DMS153 (cell line): ENCODE measurements around the gene ADAD2.

ENCODE experiments used
- DNase-seq: peaks from one replicate; lab custom pipeline; 2025; lab: John Stamatoyannopoulos, UW

Gene ADAD2

GRCh38 chr16:84223456-84223855, 32.5 kb downstream of the ADAD2 start:
- DNase-seq, result no peak

- no peak for DNase-seq
These were observed 33.6 kb downstream of the ADAD2 start for GRCh38 chr16:84224554-84224953.

DNA sequence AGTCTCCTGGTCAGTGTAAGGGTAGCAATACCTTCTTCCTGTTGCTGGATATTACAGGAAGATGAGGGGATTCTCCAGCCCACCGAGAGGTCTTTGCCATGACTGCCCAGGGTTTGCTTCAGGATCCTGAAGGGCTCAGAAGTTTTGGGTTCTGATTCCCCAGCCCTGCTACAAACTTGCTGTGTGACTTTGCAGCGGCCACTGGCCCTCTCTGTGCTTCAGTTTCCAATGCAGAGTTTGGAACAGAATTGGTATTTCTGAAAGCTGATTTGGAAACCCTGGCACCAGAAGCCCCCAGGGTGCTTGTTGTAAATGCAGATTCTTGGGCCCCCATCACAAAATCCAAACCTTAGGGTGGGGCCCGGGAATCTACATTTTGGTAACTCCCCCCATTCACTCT, 34.2 kb downstream of the ADAD2 start:
- DNase-seq, result no peak

GRCh38 chr16:84225571-84225970, 34.6 kb downstream of the ADAD2 start:
- no peak for DNase-seq

GRCh38 chr16:84226026-84226425, 35.1 kb downstream of the ADAD2 start:
- DNase-seq, result no peak

DNA sequence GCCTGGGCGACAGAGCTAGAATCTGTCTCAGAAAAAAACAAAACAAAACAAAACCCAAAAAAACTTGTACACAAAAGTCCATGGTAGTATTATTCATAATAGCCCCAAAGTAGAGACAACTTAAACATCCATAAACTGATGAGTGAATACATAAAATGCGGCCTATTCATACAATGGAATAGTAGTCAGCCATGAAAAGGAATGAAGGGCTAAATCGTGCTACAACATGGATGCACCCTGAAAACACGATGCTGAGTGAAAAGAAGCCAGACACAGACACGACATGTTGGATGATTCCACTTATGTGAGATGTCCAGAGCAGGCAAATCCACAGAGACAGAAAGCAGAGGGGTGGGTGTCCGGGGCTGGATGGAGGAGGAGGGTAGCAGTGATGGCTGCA, 36.6 kb downstream of the ADAD2 start:
- DNase-seq, result no peak

GRCh38 chr16:84228256-84228838, 37.4 kb downstream of the ADAD2 start:
- no peak for DNase-seq

DNA sequence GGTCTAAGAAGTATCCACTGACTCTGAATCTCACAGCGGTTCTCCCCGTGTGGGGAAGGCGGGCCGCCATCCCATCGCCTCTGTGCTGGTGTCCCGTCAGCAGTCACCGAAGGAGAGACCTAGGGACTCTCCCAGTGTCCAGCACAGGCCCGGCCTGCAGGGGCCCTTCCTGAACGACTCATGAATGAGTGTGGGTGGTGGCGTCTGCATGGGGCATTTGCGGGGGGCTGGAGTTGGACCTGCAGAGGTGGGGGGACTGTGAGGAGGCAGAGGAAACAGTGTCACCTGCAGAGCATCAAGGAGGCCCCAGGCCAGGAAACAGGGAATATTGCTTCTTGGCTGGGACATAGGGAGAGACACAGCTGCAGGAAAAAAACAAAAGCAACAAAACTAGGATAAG, 38.5 kb downstream of the ADAD2 start:
- DNase-seq, result no peak

DNA sequence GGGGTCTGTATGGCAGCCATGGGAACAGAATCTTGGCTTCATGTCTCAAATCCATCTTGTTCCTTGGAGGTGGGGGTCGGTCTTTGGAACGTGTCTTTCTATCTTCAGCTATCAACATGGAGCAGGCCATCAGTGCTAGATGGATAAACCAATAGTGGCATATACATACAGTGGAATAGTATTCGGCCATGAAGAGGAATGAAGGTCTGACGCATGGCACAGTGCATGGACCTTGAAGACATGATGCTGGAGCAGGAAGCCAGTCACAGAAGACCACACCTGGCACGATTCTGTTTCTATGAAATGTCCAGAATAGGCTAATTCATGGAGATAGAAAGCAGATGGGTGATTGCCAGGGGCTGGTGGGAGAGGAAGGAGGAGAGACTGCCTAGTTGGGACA, 41.1 kb downstream of the ADAD2 start:
- no peak for DNase-seq

DNA sequence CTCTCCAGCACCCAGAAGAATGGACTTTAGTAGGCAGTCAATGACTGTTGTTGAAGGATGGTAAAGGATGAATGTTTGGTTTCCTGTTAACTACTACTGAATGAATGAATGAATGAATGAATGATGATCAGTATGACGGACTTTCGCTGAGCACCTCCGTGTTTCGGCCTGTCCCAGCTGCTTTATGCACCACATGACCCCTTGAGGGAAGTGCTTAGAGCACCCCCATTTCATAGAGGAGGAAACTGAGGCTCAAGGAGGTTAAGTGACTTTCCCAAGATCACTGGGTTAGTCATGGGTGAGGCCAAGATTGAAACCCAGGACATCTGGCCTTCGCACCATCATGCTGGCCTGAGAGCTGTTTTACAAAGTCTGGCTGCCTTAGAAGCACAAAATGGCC, 42.0 kb downstream of the ADAD2 start:
- no peak for DNase-seq

GRCh38 chr16:84233748-84234147, 42.8 kb downstream of the ADAD2 start:
- no peak for DNase-seq

- no peak for DNase-seq
These were observed 43.6 kb downstream of the ADAD2 start for GRCh38 chr16:84234321-84235241.

DNA sequence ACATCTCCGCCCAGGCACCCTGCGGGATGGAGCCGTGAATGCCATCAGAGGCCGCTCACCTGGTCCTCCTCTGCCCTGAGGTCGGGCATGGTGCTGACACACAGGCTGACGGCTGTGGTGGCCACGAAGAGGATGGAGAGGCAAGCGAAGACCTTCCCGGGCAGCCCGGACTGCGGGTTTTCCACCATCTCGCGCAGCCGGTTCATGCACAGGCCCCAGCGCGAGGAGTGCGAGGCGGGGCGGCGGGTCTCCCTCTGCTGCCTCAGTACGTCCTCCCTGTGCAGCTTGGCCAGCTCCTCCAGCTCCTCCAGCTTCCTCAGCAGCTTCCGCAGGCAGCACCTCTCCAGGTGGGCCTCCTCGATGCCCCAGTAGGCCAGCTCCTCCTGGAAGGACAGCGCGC, 45.7 kb downstream of the ADAD2 start:
- DNase-seq, result no peak

- no peak for DNase-seq
These were observed 47.2 kb downstream of the ADAD2 start for GRCh38 chr16:84237994-84238750.

DNA sequence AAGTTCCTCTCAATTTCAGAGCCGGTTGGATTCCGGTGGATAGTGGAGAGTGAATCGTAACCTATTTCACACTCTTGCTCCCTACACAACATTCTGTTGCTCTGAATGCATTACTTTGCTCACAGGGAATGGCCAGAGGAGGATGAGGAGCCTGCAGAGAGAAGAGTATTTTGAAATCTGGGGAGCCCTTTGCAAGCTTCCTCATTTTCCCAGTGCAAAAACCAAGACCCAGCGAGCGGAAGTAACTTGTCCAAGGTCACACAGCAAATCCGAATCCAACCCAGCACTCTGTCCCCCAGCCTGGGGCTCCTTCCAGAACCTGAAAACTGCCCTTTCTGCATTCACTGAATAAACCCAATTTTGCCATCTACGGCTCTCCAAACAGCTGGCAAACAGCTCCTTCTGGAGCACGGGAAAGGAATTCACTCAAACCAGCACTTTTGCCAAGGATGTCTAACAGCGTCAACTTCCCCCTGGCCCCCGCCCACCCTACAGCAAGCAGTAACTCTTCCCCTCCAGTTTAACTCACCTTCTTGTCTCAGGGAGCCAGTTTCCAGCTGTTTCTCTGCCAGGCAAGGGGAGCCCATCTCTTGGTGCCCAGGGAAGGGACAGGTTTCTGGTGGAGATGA, 48.3 kb downstream of the ADAD2 start:
- DNase-seq, result no peak

GRCh38 chr16:84239909-84240308, 49.0 kb downstream of the ADAD2 start, which contains the start of gene KCNG4:
TSS of gene KCNG4 (minus strand) at chr16:84240012. CDS start at chr16:84237485, 2,527 bp downstream.
- DNase-seq, result no peak

- no peak for DNase-seq
These were observed 49.5 kb downstream of the ADAD2 start for GRCh38 chr16:84240455-84240854.

DNA sequence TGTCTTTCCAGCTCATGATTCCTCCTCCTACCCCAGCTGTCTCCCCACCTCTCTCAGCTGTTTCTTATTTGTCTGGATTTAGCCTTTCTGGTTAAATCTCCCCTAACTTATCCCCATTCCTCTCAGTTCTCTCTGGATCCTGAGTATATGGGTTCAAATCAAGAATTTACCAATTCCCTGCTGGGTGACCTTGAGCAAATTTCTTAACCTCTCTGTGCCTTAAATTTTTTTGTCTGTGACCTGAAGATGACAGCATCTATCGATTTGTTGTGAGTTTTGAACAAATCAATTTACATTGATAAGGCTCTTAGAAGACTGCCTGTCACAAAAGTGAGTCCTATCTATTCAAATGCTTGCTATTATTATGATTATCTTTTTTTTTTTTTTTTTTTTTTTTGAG, 50.8 kb downstream of the ADAD2 start:
- no peak for DNase-seq

DNA sequence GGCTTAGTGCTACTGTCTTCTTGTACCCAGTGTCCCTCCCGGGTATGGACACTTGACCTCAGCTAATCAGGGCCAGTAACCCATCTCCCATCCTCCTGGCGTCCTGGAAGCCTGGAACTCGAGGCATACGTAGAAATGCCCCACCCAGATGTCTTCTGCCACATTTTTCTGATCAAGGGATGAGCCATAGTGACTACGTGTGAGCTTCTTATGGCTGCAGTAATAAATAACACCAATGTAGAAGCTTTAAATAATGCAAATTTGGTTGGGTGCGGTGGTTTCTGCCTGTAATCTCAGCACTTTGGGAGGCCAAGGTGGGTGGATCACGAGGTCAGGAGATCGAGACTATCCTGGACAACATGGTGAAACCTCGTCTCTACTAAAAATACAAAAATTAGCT, 51.9 kb downstream of the ADAD2 start:
- DNase-seq, result no peak

GRCh38 chr16:84243732-84244131, 52.8 kb downstream of the ADAD2 start:
- DNase-seq, result no peak

DNA sequence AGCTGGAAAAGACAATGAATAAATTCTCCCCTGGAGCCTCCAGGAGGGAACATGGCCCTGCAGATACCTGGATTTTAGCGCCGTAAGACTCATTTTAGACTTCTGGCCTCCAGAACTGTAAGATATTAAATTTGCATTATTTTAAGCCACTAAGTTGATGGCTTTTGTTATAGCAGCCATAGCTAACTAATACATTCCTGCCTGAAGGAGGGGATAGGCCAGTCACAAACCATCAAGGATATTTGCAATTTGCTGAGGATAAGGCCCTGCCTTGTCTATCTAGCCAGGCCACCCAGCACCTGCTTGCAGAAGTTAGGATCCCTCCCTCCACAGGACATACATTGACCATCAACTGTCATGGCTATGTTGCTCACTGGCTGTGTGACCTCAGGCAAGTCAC, 53.8 kb downstream of the ADAD2 start:
- DNase-seq, result no peak

DNA sequence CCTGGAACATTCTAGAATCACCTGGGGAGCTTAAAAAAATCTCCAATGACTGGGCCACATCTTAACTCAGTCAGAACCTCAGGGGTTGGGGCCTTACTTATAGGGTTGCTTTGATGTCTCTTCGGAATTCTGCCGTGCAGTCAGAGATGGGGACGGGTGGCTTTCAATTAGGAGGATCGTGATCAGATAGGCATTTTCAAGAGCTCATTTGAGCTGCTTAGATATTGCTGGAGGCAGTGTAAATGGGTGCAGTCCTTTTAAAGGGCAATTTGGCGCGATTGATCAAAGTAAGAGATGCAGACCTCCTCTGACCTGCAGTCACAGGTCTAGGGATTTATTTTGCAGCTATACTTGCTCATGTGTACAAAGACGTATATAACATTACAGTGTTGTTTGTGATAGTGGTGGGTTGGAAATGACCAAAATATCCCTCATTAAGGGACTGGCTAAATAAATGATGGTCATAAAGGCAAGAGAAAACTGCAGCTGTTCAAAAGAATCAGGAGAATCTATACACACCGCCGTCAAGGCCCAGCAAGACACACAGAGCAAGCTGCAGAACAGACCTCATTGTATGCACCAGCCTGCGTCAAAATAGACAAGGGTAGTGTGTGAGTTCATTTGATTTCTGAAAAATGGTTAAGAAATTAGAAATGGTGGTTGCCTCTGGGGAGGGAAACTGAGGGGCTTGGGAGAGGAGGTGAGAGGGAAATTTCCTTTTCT, 55.2 kb downstream of the ADAD2 start:
- no peak for DNase-seq
